ENCODE data around the gene SUPT5H. TPM values are rescaled to one million over a fixed set of nuclear protein-coding genes. Genes with fewer than 3 reads are reported as not detected.

The SUPT5H gene
- total and polyA plus RNA-seq, 10 of the 15 experiments (the other 5 are each of a cell fraction or from before 2014, with no cell fraction given): 27.2 to 194 (median 83.6) TPM

- ChIA-PET RAD21 (ENCODE audit: unreplicated experiment) (no interaction called here), POLR2A (no interaction called here), CTCF (interaction anchor here (0.9 to 1.5 kb wide), 2 partner anchors 11 to 35 kb away, joined by 4 read pairs; partner anchors contain the start of gene DLL3), SMC1A (ENCODE audit: uncharacterized antibody, unreplicated experiment) (interaction anchor here (1.5 kb wide), 1 partner anchor 69 kb away, joined by 5 read pairs; the partner anchor contains the start of gene EID2B)
- intact Hi-C loops (cut with micrococcal nuclease; ENCODE audit: unreplicated experiment) (no loop called here), in situ Hi-C loops (cut with MboI) (no loop called here)
- DNase-seq (ENCODE audit: low read depth, low spot score) (no peak), ATAC-seq (no peak), FAIRE-seq (no peak)
- Histone ChIP-seq H3K9ac (ENCODE audit: control insufficient read depth, insufficient read depth, low read length) (no peak overlapping the region), H3K27ac (ENCODE audit: control insufficient read depth, insufficient read depth) (no peak overlapping the region), H3K9me3 (replicated peaks; ENCODE audit: control insufficient read depth, insufficient read depth, low read length) (no peaks in the 10 kb centered on the region), H4K20me1 (ENCODE audit: control insufficient read depth, insufficient read depth) (no peaks in the 10 kb centered on the region), H3K4me3 (no peak overlapping the region), H3K79me2 (ENCODE audit: control insufficient read depth, insufficient read depth, low read length) (no peaks in the 10 kb centered on the region), H3K27me3 (replicated peaks in 1 of 2; ENCODE audit: control insufficient read depth in 2 of 2, insufficient read depth in 2 of 2, low read length in 1 of 2) (no peaks in the 10 kb centered on the region), H3K4me1 (ENCODE audit: control insufficient read depth, insufficient read depth, low read length) (no peaks in the 10 kb centered on the region), H3K36me3 (ENCODE audit: control insufficient read depth in 2 of 2, insufficient read depth in 2 of 2, low read length in 1 of 2) (peaks cover 36 to 48% of the 10 kb centered on the region in 2 experiments), H3K4me2 (ENCODE audit: control insufficient read depth, insufficient read depth) (no peak overlapping the region), H2AFZ (ENCODE audit: control insufficient read depth, low read depth, low read length) (no peak overlapping the region)
- BruUV-seq (replicated peaks): no TSS peak
- 71% methylated on average over 3 of the region's 3 CpGs for WGBS (ENCODE audit: insufficient coverage, insufficient replicate concordance, low lambda C conversion rate, missing lambda C conversion rate)
- TF ChIP-seq USF2 (IDR thresholded peaks at IDR 0.05; ENCODE audit: borderline replicate concordance, low read depth, low read length) (no peak), NBN (IDR thresholded peaks at IDR 0.05) (no peak), ZNF622 (IDR thresholded peaks at IDR 0.05) (no peak), KAT2A (conservative IDR thresholded peaks at IDR 0.05; ENCODE audit: control insufficient read depth, low read depth, low read length) (no peak), NFYB (IDR thresholded peaks at IDR 0.05; ENCODE audit: insufficient read depth, low read depth, low read length) (no peak), DPF2 (IDR thresholded peaks at IDR 0.05) (no peak), POLR2AphosphoS2 (IDR thresholded peaks at IDR 0.05; ENCODE audit: low read depth, low read length) (no peak), SMARCA5 (IDR thresholded peaks at IDR 0.05) (no peak), MTA3 (IDR thresholded peaks at IDR 0.05; ENCODE audit: borderline replicate concordance, low read length) (no peak), STAT1 (conservative IDR thresholded peaks at IDR 0.05) (no peak), ZBTB40 (IDR thresholded peaks at IDR 0.05; ENCODE audit: borderline replicate concordance) (no peak), TARDBP (IDR thresholded peaks at IDR 0.05; ENCODE audit: borderline replicate concordance) (no peak), ZNF207 (IDR thresholded peaks at IDR 0.05; ENCODE audit: borderline replicate concordance) (no peak), ATF3 (IDR thresholded peaks at IDR 0.05; ENCODE audit: borderline replicate concordance, extremely low read depth, low read depth, low read length) (no peak), ZNF274 (IDR thresholded peaks at IDR 0.05; ENCODE audit: insufficient read depth, insufficient read length) (no peak), ZNF384 (IDR thresholded peaks at IDR 0.05; ENCODE audit: borderline replicate concordance, low read depth, low read length) (no peak)
These were observed 18.0 kb downstream of the SUPT5H start for GRCh38 chr19:39463403-39463802.

Data from GM12878 (cell line).